H1 (cell line): ENCODE results near the gene SPATS2L.

Experiments
- CTBP2 ChIP-seq: IDR thresholded peaks from 2 replicates; pipeline ENCODE4 v1.7.0; 2011; ENCODE audit warnings: borderline replicate concordance, mild to moderate bottlenecking, moderate library complexity, mixed read lengths, low read length; ENCODE audit not compliant: insufficient read depth, insufficient read length
- EP300 ChIP-seq, 2 experiments: IDR thresholded peaks; 1 replicate in 1 of 2; 2 replicates in 1 of 2; pipeline ENCODE4 v1.6.1; 2011 to 2012; ENCODE audit warnings: low read depth in 2 of 2, low read length in 2 of 2, mild to moderate bottlenecking in 2 of 2, borderline replicate concordance in 1 of 2, inconsistent platforms in 1 of 2, moderate library complexity in 1 of 2
- EZH2 ChIP-seq: fragments of 200-600 bp; sonication (generic); IDR thresholded peaks from 2 replicates; pipeline ENCODE4 v1.7.1; 2012; ENCODE audit warnings: low read depth, mild to moderate bottlenecking, moderate library complexity, low read length, inconsistent platforms; ENCODE audit not compliant: severe bottlenecking
- JUN ChIP-seq: IDR thresholded peaks from 2 replicates; pipeline ENCODE4 v1.6.1; 2011; ENCODE audit warnings: low read depth, mild to moderate bottlenecking, improper control_type of control experiment, low read length
- POLR2A ChIP-seq, 2 experiments: IDR thresholded peaks; 1 replicate in 1 of 2; 2 replicates in 1 of 2; pipeline ENCODE4 v1.6.1; 2011; ENCODE audit warnings: low read depth in 2 of 2, low read length in 2 of 2, mild to moderate bottlenecking in 2 of 2; ENCODE audit errors: control extremely low read depth in 1 of 2
- POLR2AphosphoS5 ChIP-seq: IDR thresholded peaks from 2 replicates; pipeline ENCODE4 v1.6.1; 2011; ENCODE audit warnings: low read depth, low read length
- RNF2 ChIP-seq: fragments of 200-900, 300-1000 bp; sonication (generic); IDR thresholded peaks from 2 replicates; pipeline ENCODE4 v1.7.1; 2016; ENCODE audit warnings: borderline replicate concordance, low read depth, mild to moderate bottlenecking, antibody characterized with exemption, low read length; ENCODE audit not compliant: poor library complexity, severe bottlenecking; ENCODE audit errors: missing control alignments
- SUZ12 ChIP-seq: fragments of 200-600 bp; sonication (generic); IDR thresholded peaks from 2 replicates; pipeline ENCODE4 v1.6.1; 2012; ENCODE audit warnings: mild to moderate bottlenecking, inconsistent platforms, low read length, moderate library complexity, mixed read lengths
- YY1 ChIP-seq: IDR thresholded peaks from 2 replicates; pipeline ENCODE4 v1.6.1; 2011; ENCODE audit warnings: low read depth, mild to moderate bottlenecking, low read length
- TF ChIP-seq, protein P1 (sequence below), 3 experiments: IDR thresholded peaks; 1 replicate in 2 of 3; 2 replicates in 1 of 3; pipeline versions ENCODE4 v1.5.1 to v1.6.1; 2011; ENCODE audit warnings: low read length in 3 of 3, mild to moderate bottlenecking in 3 of 3, inconsistent platforms in 2 of 3, low read depth in 1 of 3, moderate library complexity in 1 of 3; ENCODE audit not compliant: insufficient read depth in 1 of 3; ENCODE audit errors: control extremely low read depth in 1 of 3
- TF ChIP-seq, protein P2 (sequence below): IDR thresholded peaks from 2 replicates; pipeline ENCODE4 v1.6.1; 2012; ENCODE audit warnings: inconsistent platforms

DNA sequence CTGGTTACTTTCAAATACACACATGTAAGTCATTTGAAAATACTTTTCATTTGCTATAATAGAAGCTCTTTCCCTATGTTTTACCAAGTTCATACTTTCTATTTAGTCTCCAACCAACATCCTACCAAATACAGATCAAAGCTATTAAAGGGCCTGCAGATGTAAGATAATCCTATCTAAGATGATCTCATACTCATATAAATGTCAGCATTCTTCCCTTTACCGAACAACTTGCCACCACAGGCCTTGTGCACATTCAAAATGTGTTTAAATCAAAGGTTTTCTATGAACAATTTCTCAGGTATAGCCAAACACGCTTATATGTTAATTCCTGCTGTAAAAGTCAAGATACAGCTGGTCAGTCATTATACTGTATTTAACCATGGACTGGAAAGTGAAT, 180.0 kb downstream of the SPATS2L start:
- TF ChIP-seq POLR2A (IDR thresholded peaks at IDR 0.05; ENCODE audit: control extremely low read depth in 1 of 2, low read depth in 2 of 2, low read length in 2 of 2) (no peak), POLR2AphosphoS5 (no peak), EP300 (IDR thresholded peaks at IDR 0.05; ENCODE audit: borderline replicate concordance in 1 of 2, low read depth in 2 of 2, low read length in 2 of 2) (no peak), YY1 (no peak), RNF2 (no peak), SUZ12 (no peak), CTBP2 (no peak), EZH2 (no peak), JUN (no peak)
- TF ChIP-seq, protein P1, sequence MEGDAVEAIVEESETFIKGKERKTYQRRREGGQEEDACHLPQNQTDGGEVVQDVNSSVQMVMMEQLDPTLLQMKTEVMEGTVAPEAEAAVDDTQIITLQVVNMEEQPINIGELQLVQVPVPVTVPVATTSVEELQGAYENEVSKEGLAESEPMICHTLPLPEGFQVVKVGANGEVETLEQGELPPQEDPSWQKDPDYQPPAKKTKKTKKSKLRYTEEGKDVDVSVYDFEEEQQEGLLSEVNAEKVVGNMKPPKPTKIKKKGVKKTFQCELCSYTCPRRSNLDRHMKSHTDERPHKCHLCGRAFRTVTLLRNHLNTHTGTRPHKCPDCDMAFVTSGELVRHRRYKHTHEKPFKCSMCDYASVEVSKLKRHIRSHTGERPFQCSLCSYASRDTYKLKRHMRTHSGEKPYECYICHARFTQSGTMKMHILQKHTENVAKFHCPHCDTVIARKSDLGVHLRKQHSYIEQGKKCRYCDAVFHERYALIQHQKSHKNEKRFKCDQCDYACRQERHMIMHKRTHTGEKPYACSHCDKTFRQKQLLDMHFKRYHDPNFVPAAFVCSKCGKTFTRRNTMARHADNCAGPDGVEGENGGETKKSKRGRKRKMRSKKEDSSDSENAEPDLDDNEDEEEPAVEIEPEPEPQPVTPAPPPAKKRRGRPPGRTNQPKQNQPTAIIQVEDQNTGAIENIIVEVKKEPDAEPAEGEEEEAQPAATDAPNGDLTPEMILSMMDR (IDR thresholded peaks at IDR 0.05; ENCODE audit: control extremely low read depth in 1 of 3, insufficient read depth in 1 of 3, low read depth in 1 of 3, low read length in 3 of 3): no peak
- TF ChIP-seq, protein P2, sequence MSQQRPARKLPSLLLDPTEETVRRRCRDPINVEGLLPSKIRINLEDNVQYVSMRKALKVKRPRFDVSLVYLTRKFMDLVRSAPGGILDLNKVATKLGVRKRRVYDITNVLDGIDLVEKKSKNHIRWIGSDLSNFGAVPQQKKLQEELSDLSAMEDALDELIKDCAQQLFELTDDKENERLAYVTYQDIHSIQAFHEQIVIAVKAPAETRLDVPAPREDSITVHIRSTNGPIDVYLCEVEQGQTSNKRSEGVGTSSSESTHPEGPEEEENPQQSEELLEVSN: no peak
